GM21528 (cell line): ENCODE data around the gene PCDHA12.
"Not testable (repeated sequence)": the region's sequence is repeated elsewhere in the genome, so short reads cannot be mapped to it uniquely, and the experiment has no call there.

Source experiments
- ATAC-seq: cut with Tn5 transposase; IDR thresholded peaks from one replicate; pipeline ENCODE4 v1.9.1; 2021; ENCODE audit warnings: mild to moderate bottlenecking, moderate library complexity; ENCODE audit not compliant: unreplicated experiment, low FRiP score

Gene PCDHA12

DNA sequence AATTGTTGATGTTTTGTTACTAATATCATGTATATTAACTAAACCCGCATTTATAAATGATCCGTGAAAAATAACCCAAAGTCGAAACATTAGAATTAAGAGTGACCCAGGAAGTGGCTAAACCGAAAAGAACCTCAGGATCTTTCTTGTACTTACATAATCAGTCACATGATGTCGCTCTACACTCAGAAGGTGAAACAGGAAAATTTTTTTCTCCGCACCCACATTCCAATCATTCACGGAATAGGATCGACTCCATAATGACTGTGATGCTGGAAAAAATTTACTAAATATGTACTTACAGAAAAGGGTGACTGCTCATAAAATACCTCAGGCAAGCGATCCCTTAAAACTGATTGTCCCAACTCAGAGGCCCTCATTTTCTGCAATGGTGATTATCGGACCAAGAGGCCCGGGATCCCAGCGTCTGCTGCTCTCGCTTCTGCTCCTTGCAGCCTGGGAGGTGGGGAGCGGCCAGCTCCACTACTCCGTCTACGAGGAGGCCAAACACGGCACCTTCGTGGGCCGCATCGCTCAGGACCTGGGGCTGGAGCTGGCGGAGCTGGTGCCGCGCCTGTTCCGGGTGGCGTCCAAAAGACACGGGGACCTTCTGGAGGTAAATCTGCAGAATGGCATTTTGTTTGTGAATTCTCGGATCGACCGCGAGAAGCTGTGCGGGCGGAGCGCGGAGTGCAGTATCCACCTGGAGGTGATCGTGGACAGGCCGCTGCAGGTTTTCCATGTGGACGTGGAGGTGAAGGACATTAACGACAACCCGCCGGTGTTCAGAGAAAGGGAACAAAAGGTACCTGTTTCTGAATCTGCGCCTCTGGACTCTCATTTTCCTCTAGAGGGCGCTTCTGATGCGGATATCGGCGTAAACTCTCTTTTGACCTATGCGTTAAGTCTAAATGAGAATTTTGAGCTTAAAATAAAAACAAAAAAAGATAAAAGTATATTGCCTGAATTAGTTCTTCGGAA lies at the start of gene PCDHA12:
Gene PCDHA12, plus strand, starts transcription at position 224 of the 981 bp plus-strand sequence. Its CDS starts 165 bp downstream, at position 389.
- no peak for ATAC-seq

DNA sequence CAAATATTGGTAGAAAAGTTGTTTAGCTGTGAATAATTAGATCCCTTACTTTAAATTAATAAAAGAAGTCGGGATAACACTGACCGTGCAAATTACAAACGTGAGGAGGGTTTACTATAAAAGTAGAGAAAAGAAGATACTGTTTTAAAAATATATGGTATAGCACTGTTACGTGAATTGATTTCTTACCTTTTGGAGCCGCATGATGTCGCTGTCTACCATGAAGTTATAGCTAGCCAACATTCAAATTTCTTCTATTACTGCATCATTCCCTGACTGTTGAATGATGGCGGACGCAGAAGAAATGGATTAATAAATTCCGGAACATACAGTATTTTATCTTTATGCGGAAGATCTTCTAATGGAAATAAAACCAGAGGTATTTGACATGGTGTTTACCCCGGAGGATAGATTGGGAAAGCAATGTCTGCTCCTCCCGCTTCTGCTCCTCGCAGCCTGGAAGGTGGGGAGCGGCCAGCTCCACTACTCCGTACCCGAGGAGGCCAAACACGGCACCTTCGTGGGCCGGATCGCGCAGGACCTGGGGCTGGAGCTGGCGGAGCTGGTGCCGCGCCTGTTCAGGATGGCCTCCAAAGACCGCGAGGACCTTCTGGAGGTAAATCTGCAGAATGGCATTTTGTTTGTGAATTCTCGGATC lies 47.3 kb upstream of the PCDHA12 start, which contains the start of gene PCDHA6:
Gene PCDHA6, plus strand, starts transcription at position 257 of the 658 bp plus-strand sequence. Its CDS starts 132 bp downstream, at position 389.
- no peak for ATAC-seq

DNA sequence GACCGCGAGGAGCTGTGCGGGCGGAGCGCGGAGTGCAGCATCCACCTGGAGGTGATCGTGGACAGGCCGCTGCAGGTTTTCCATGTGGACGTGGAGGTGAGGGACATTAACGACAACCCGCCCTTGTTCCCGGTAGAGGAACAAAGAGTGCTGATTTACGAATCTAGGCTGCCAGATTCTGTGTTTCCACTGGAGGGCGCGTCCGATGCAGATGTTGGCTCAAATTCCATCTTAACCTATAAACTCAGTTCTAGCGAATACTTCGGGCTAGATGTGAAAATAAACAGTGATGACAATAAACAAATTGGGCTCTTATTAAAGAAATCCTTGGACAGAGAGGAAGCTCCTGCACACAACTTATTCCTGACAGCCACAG lies 46.8 kb upstream of the PCDHA12 start:
- ATAC-seq = no peak

GRCh38 chr5:140829511-140830501 lies 45.3 kb upstream of the PCDHA12 start:
- not testable (repeated sequence) for ATAC-seq

DNA sequence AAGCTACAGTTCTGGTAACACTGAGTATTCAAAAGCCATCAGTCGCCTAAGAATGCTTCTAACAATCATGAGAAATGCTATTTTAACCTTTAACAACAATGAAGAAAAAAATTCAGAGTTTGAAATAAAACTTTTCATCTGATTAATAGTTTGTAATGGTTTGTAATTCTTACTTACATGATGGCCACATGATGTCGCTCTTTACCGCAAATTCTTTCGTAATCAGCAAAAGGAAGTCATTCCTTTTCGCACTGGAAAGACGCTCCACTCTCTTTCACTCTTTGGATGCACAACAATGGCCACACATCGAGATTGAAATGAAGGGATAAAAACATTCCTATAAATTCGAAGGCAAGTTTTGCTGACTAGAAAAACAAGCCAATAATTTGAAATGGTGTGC lies 41.1 kb upstream of the PCDHA12 start, which contains the start of gene PCDHA7:
Gene PCDHA7, plus strand, starts transcription at position 277 of the 400 bp plus-strand sequence. Its CDS starts 115 bp downstream, at position 392.
- ATAC-seq = no peak

DNA sequence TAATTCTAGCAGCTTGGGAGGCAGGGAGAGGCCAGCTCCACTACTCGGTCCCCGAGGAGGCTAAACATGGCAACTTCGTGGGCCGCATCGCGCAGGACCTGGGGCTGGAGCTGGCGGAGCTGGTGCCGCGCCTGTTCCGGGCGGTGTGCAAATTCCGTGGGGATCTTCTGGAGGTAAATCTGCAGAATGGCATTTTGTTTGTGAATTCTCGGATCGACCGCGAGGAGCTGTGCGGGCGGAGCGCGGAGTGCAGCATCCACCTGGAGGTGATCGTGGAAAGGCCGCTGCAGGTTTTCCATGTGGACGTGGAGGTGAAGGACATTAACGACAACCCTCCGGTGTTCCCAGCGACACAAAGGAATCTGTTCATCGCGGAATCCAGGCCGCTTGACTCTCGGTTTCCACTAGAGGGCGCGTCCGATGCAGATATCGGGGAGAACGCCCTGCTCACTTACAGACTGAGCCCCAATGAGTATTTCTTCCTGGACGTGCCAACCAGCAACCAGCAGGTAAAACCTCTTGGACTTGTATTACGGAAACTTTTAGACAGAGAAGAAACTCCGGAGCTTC lies 40.6 kb upstream of the PCDHA12 start:
- ATAC-seq = not testable (repeated sequence)

DNA sequence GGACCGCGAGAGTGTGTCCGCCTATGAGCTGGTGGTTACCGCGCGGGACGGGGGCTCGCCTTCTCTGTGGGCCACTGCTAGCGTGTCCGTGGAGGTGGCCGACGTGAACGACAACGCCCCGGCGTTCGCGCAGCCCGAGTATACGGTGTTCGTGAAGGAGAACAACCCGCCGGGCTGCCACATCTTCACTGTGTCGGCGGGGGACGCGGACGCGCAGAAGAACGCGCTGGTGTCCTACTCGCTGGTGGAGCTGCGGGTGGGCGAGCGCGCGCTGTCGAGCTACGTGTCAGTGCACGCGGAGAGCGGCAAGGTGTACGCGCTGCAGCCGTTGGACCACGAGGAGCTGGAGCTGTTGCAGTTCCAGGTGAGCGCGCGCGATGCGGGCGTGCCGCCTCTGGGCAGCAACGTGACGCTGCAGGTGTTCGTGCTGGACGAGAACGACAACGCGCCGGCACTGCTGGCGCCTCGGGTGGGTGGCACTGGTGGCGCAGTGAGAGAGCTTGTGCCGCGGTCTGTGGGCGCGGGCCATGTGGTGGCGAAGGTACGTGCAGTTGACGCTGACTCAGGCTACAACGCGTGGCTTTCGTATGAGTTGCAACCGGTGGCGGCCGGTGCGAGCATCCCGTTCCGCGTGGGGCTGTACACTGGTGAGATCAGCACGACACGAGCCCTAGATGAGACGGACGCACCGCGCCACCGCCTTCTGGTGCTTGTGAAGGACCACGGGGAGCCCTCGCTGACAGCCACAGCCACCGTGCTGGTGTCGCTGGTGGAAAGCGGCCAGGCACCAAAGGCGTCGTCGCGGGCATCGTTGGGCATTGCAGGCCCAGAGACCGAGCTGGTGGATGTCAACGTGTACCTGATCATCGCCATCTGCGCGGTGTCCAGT lies 39.2 kb upstream of the PCDHA12 start:
- no peak for ATAC-seq

DNA sequence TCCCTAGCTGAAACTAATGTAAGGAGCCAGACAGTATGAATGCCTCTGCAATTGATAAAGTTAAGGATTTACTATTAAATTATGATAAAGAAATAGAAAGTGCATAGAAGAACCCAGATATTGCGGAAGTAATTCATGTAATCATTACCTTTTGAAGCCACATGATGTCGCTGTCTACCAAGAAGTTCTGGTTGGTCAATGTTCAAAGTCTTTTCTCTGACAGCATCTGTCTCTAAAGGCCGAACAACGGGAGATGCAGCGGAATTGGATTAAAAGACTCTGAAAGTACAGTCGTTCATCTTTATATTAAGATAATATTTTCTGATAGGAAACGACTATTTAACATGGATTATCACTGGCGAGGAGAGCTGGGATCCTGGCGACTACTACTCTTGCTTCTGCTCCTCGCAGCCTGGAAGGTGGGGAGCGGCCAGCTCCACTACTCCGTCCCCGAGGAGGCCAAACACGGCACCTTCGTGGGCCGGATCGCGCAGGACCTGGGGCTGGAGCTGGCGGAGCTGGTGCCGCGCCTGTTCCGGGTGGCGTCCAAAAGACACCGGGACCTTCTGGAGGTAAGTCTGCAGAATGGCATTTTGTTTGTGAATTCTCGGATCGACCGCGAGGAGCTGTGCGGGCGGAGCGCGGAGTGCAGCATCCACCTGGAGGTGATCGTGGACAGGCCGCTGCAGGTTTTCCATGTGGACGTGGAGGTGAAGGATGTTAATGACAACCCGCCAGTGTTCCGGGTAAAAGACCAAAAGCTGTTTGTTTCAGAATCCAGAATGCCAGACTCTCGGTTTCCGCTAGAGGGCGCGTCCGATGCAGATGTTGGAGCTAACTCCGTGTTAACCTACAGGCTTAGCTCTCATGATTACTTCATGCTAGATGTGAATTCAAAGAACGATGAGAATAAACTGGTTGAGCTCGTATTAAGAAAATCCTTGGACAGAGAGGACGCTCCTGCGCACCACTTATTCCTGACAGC lies 33.8 kb upstream of the PCDHA12 start, which contains the start of gene PCDHA8:
Gene PCDHA8, plus strand, starts transcription at position 210 of the 985 bp plus-strand sequence. Its CDS starts 135 bp downstream, at position 345.
- no peak for ATAC-seq

GRCh38 chr5:140842798-140843733 lies 32.0 kb upstream of the PCDHA12 start:
- no peak for ATAC-seq

DNA sequence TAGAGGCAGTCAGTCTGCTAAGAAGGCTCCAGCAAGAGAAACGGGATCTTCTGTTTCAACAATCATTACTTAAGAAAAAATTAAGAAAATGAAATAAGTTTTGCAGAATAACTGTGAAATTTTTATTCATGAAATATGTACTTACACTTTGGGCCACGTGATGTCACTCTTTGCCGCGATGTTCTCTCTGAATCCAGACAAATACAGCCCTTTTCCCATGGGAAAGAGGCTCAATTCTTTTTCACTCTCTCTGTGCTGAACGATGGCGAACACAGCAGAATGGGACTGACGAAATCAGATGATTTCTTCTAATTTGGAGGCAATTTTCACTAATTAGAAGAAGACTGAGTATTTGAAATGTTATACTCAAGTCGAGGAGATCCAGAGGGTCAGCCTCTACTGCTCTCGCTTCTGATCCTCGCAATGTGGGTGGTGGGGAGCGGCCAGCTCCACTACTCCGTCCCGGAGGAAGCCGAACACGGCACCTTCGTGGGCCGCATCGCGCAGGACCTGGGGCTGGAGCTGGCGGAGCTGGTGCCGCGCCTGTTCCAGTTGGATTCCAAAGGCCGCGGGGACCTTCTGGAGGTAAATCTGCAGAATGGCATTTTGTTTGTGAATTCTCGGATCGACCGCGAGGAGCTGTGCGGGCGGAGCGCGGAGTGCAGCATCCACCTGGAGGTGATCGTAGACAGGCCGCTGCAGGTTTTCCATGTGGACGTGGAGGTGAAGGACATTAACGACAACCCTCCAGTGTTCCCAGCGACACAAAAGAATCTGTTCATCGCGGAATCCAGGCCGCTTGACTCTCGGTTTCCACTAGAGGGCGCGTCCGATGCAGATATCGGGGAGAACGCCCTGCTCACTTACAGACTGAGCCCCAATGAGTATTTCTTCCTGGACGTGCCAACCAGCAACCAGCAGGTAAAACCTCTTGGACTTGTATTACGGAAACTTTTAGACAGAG lies 26.7 kb upstream of the PCDHA12 start, which contains the start of gene PCDHA9:
Gene PCDHA9, plus strand, starts transcription at position 244 of the 964 bp plus-strand sequence. Its CDS starts 114 bp downstream, at position 358.
- not testable (repeated sequence) for ATAC-seq

- ATAC-seq = not testable (repeated sequence)
These were observed 25.1 kb upstream of the PCDHA12 start for GRCh38 chr5:140849831-140850634.

- ATAC-seq = no peak
These were observed 19.1 kb upstream of the PCDHA12 start, which contains the start of gene PCDHA10 for GRCh38 chr5:140855772-140856674. PCDHA10 (plus strand) TSS chr5:140855897; CDS start chr5:140856049, 152 bp downstream.
